Stimulated activated memory B cell treated with anti-CD40 and anti-IgM and Interleukin-4, amounts not matched to agents 10 μg/mL and 1 μg/mL and 100 μg/mL, for 72 hours (primary cell): Measurements from ENCODE around the gene CBR3.

Source experiments
- ATAC-seq: fragments of 150-1000 bp; cut with Tn5 transposase; 2 replicates; pipeline ENCODE4 v1.10.0; 2021
- H3K27ac Mint-ChIP-seq: one replicate; pipeline ENCODE4 v1.8.0; 2022; ENCODE audit warnings: mild to moderate bottlenecking, mixed read lengths
- H3K27me3 Mint-ChIP-seq: one replicate; pipeline ENCODE4 v1.8.0; 2022; ENCODE audit warnings: mixed read lengths
- H3K36me3 Mint-ChIP-seq: one replicate; pipeline ENCODE4 v1.8.0; 2022; ENCODE audit warnings: mixed read lengths
- H3K4me1 Mint-ChIP-seq: one replicate; pipeline ENCODE4 v1.8.0; 2022; ENCODE audit warnings: mixed read lengths
- H3K4me3 Mint-ChIP-seq: one replicate; pipeline ENCODE4 v1.8.0; 2022; ENCODE audit warnings: mild to moderate bottlenecking, moderate library complexity, mixed read lengths
- H3K9me3 Mint-ChIP-seq: one replicate; pipeline ENCODE4 v1.8.0; 2022; ENCODE audit warnings: mixed read lengths

CBR3 gene

GRCh38 chr21:36159356-36159921 lies 24.6 kb downstream of the CBR3 start:
- no peak overlapping the region for H3K27ac Mint-ChIP-seq
- H3K4me3 Mint-ChIP-seq: no peak overlapping the region
- H3K9me3 Mint-ChIP-seq: no peaks in the 10 kb centered on the region
- H3K4me1 Mint-ChIP-seq: peaks cover 43% of the 10 kb centered on the region
- no peak for ATAC-seq
- H3K36me3 Mint-ChIP-seq: peaks cover 24% of the 10 kb centered on the region
- no peaks in the 10 kb centered on the region for H3K27me3 Mint-ChIP-seq

DNA sequence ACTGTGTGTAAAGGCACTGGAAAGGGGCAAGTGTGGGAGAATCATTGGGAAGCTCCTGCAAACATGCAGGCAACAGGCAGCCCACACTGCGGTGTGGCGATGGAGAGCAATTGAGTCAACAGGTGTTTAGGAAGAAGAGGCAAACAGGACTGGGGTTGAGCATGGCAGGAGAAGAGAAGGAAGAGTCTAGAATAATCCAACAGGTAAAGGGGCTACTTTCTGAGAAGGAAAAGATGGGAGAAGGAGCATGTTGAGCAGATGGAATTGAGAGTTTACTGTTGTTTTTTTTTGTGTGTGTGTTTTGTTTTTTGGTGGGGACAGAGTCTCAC lies 25.9 kb downstream of the CBR3 start:
- H3K9me3 Mint-ChIP-seq: no peaks in the 10 kb centered on the region
- peaks cover 24% of the 10 kb centered on the region for H3K36me3 Mint-ChIP-seq
- no peak overlapping the region for H3K27ac Mint-ChIP-seq
- no peak overlapping the region for H3K4me3 Mint-ChIP-seq
- no peaks in the 10 kb centered on the region for H3K27me3 Mint-ChIP-seq
- ATAC-seq: no peak
- H3K4me1 Mint-ChIP-seq: peaks cover 35% of the 10 kb centered on the region

DNA sequence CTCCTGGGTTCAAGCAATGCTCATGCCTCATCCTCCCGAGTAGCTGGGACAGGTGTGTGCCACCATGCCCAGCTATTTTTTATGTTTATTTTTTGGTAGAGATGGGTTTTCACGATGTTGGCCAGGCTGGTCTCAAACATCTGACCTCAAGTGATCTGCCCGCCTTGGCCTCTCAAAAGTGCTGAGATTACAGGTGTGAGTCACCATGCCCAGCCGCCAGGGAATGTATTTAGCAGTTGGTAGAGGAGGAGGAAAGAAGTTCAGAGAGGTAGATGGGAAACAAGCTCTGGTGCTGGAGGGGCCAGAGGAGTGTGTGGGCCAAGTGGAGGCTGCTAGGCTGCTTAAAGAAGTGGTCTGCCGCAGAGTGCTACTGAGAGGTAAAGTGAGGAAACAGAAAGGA lies 27.8 kb downstream of the CBR3 start:
- no peak overlapping the region for H3K27ac Mint-ChIP-seq

DNA sequence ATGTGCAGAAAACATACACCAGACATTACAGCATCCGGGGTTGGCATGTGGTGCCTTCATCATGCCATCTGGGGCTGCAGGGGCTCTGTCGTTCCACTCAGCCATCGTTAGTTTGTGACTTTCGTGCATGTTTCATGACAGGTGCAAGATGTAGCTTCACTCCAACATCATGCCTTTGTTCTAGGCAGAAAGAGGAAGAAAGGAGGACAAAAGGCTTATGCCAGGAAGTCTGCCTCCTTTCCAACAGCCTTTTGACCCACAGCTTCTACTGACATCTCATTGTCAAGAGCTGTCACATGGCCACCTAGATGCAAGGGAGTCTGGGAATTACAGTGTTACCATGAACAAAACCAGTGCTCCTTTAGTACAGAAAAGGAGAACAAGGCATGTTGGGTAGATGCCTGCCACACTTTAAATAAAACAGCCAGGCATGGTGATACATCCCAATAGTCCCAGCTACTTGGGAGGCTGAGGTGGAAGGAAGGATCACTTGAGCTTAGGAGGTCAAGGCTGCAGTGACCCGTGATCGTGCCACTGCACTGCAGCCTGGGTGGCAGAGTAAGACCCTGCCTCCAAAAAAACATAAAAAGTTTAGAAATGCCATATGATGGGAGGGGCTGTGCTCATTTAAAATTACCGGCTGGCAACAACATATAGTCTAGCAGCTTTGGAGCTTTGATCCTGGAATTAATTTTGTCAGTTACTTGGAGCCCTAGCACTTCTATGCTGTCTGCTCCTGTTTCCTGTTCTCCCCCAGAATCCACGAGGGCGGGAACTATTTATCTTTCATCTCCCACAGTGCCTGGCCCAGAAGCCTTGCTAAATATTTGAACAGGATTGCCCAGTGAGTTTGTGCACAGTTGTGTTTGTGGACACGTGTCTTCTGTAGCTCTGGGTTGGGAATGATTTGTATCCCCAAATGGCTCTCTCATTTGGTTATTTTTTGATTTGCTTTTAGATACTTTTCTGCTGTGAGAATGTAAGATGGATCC lies 29.2 kb downstream of the CBR3 start:
- H3K4me3 Mint-ChIP-seq: no peak overlapping the region
- no peak overlapping the region for H3K27ac Mint-ChIP-seq
- peaks cover 45% of the 10 kb centered on the region for H3K36me3 Mint-ChIP-seq
- H3K27me3 Mint-ChIP-seq: no peaks in the 10 kb centered on the region
- ATAC-seq: no peak
- H3K9me3 Mint-ChIP-seq: no peaks in the 10 kb centered on the region
- H3K4me1 Mint-ChIP-seq: peaks cover 29% of the 10 kb centered on the region

More for the DNA sequence above, 27.8 kb downstream of the CBR3 start:
- peaks cover 34% of the 10 kb centered on the region for H3K4me1 Mint-ChIP-seq
- ATAC-seq: no peak
- H3K9me3 Mint-ChIP-seq: no peaks in the 10 kb centered on the region
- no peaks in the 10 kb centered on the region for H3K27me3 Mint-ChIP-seq
- no peak overlapping the region for H3K4me3 Mint-ChIP-seq
- H3K36me3 Mint-ChIP-seq: peaks cover 38% of the 10 kb centered on the region

DNA sequence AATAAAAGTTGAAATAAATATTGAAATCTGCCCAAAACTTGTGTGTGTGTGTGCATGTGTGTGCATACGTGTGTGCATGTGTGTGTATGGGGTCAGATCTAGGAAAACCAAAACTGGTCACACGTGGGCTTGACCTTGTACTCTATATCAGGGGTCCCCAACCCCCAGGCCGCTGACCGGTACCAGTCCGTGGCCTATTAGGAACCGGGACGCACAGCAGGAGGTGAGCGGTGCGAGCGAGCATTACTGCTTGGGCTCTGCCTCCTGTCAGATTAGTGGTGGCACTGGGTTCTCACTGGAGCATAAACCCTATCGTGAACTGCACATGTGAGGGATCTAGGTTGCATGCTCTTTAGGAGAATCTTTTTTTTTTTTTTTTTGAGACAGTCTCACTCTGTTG lies 30.5 kb downstream of the CBR3 start:
- ATAC-seq: no peak
- Mint-ChIP-seq H3K9me3 (no peaks in the 10 kb centered on the region), H3K27me3 (no peaks in the 10 kb centered on the region), H3K4me3 (no peak overlapping the region), H3K27ac (no peak overlapping the region), H3K4me1 (peaks cover 29% of the 10 kb centered on the region), H3K36me3 (peaks cover 50% of the 10 kb centered on the region)

- Mint-ChIP-seq H3K9me3 (no peaks in the 10 kb centered on the region), H3K36me3 (peaks cover 47% of the 10 kb centered on the region), H3K27ac (no peak overlapping the region), H3K27me3 (no peaks in the 10 kb centered on the region), H3K4me3 (no peak overlapping the region), H3K4me1 (peaks cover 24% of the 10 kb centered on the region)
- ATAC-seq: no peak
Observed at GRCh38 chr21:36166705-36167104, 31.8 kb downstream of the CBR3 start.

- Mint-ChIP-seq H3K36me3 (peaks cover 46% of the 10 kb centered on the region), H3K4me3 (no peak overlapping the region), H3K9me3 (no peaks in the 10 kb centered on the region), H3K27ac (no peak overlapping the region), H3K4me1 (peaks cover 26% of the 10 kb centered on the region), H3K27me3 (no peaks in the 10 kb centered on the region)
- no peak for ATAC-seq
Observed at GRCh38 chr21:36167541-36167940, 32.7 kb downstream of the CBR3 start.

DNA sequence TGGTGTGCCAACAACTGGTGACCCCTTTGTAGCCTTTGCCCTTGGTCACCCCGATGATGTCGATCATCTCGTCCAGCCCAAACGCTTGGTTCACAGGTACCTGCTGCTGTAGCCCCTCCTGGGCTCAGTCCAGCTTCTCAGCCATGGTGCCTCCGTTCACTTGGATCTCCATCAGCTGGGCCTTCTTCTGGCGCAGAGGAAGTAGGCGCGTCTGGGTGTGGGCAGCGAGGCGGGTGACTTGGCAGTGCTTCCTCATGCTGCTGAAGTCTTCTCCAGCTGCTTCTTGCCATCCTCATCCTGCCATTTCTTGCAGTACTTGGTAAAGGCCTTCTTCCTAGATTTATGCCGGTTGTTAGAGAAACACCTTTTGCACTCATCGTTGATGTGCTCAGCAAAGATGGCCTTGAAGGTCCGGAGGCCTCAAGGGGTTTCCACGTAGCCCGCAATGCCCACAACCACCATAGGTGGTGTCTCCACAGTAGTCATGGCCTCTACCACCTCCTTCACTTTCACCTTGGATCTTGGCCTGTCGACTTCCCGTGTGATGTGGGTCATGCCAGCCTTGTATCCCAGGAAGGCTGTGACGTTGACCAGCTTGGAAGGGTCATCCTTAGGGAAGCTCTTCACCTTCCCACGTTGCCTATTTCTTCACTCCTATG lies 34.7 kb downstream of the CBR3 start:
- no peaks in the 10 kb centered on the region for H3K9me3 Mint-ChIP-seq
- no peak for ATAC-seq
- H3K4me3 Mint-ChIP-seq: no peak overlapping the region
- H3K27me3 Mint-ChIP-seq: no peaks in the 10 kb centered on the region
- no peak overlapping the region for H3K27ac Mint-ChIP-seq
- H3K36me3 Mint-ChIP-seq: peaks cover 44% of the 10 kb centered on the region
- H3K4me1 Mint-ChIP-seq: peaks cover 13% of the 10 kb centered on the region

DNA sequence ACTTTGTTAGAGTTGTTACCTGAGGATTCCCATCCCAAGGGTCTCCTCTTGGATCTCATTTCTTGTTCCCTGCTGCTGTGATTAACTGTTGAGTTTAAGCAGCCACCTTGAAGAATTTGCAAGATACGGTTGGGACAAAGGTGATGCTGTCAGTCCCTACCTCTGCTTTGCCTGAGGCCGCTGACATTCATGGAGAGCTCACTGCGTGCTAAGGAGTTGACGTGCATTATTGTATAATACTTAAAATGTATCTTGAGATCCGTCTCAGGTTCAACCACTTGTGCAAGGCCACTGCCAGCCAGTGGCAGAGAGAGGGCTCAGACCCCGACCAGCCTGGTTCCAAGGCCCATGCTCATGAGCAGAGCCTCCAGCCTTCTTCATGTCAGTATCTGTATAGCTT lies 35.9 kb downstream of the CBR3 start:
- H3K4me3 Mint-ChIP-seq: no peak overlapping the region
- ATAC-seq: no peak
- H3K36me3 Mint-ChIP-seq: peaks cover 56% of the 10 kb centered on the region
- no peaks in the 10 kb centered on the region for H3K27me3 Mint-ChIP-seq
- peaks cover 19% of the 10 kb centered on the region for H3K4me1 Mint-ChIP-seq
- no peak overlapping the region for H3K27ac Mint-ChIP-seq
- H3K9me3 Mint-ChIP-seq: no peaks in the 10 kb centered on the region

GRCh38 chr21:36171336-36171735 lies 36.5 kb downstream of the CBR3 start:
- no peaks in the 10 kb centered on the region for H3K27me3 Mint-ChIP-seq
- H3K27ac Mint-ChIP-seq: peak overlapping the region; percentile 37
- H3K36me3 Mint-ChIP-seq: peaks cover 56% of the 10 kb centered on the region

DNA sequence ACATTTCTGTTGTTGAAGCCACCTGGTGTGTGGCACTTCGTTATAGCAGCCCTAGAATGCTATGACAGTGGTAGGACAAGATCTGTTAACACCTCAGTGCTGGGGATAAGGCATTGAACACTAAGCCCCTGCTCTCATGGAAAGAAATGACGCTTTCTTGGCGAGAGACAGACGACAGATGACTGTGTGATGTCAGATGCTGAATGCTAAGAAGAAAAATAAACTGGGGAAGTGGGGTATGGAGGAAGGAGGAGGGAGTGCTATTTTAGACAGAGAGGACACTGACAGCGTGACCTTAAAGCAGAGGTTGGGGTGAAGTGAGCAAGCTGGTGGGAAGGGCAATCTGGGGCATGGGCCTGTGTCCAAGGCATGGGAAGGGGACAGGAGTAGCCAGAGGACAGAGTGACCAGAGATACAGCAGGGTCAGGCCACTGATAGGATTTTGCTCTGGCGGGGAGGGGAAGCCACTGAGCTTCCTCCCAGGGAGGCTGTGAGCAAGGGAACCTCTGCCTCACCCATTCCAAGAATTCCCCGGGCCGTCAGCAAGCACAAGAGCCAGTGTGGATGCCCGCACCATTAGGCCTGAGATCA lies 37.0 kb downstream of the CBR3 start:
- no peaks in the 10 kb centered on the region for H3K27me3 Mint-ChIP-seq
- no peak for ATAC-seq
- peaks cover 20% of the 10 kb centered on the region for H3K4me1 Mint-ChIP-seq
- peaks cover 51% of the 10 kb centered on the region for H3K36me3 Mint-ChIP-seq
- peak overlapping the region; percentile 37 for H3K27ac Mint-ChIP-seq
- no peak overlapping the region for H3K4me3 Mint-ChIP-seq
- no peaks in the 10 kb centered on the region for H3K9me3 Mint-ChIP-seq

More at GRCh38 chr21:36171336-36171735, 36.5 kb downstream of the CBR3 start:
- no peak for ATAC-seq
- H3K4me1 Mint-ChIP-seq: peaks cover 20% of the 10 kb centered on the region
- H3K9me3 Mint-ChIP-seq: no peaks in the 10 kb centered on the region
- H3K4me3 Mint-ChIP-seq: no peak overlapping the region

- no peak for ATAC-seq
- Mint-ChIP-seq H3K4me1 (peaks cover 22% of the 10 kb centered on the region), H3K27me3 (no peaks in the 10 kb centered on the region), H3K27ac (peak overlapping the region; percentile 48), H3K36me3 (peaks cover 44% of the 10 kb centered on the region), H3K4me3 (no peak overlapping the region), H3K9me3 (no peaks in the 10 kb centered on the region)
Observed at GRCh38 chr21:36174780-36175179, 39.9 kb downstream of the CBR3 start.

GRCh38 chr21:36175771-36176565 lies 41.1 kb downstream of the CBR3 start:
- no peaks in the 10 kb centered on the region for H3K27me3 Mint-ChIP-seq
- peaks cover 20% of the 10 kb centered on the region for H3K4me1 Mint-ChIP-seq
- ATAC-seq: no peak
- H3K36me3 Mint-ChIP-seq: peaks cover 41% of the 10 kb centered on the region
- no peak overlapping the region for H3K4me3 Mint-ChIP-seq
- peak overlapping the region; percentile 48 for H3K27ac Mint-ChIP-seq
- no peaks in the 10 kb centered on the region for H3K9me3 Mint-ChIP-seq

DNA sequence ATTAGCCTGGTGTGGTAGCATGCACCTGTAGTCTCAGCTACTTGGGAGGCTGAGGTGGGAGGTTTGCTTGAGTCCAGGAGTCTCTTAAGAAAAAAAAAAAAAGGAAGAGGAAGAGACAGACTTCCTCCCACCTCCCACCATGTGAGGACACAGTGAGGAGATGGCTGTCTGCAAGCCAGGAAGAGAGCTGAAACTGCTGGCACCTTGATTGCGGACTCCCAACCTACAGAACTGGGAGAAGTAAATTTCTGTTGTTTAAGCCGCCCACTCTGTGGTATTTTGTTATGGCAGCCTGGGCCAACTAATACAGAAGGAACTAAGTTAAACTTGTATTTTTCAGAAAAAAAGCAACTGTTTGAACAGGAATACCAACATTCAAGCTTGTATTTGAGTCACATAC lies 43.5 kb downstream of the CBR3 start:
- Mint-ChIP-seq H3K36me3 (peaks cover 35% of the 10 kb centered on the region), H3K4me3 (no peak overlapping the region), H3K4me1 (peaks cover 37% of the 10 kb centered on the region), H3K9me3 (no peaks in the 10 kb centered on the region), H3K27me3 (no peaks in the 10 kb centered on the region), H3K27ac (no peak overlapping the region)
- no peak for ATAC-seq

DNA sequence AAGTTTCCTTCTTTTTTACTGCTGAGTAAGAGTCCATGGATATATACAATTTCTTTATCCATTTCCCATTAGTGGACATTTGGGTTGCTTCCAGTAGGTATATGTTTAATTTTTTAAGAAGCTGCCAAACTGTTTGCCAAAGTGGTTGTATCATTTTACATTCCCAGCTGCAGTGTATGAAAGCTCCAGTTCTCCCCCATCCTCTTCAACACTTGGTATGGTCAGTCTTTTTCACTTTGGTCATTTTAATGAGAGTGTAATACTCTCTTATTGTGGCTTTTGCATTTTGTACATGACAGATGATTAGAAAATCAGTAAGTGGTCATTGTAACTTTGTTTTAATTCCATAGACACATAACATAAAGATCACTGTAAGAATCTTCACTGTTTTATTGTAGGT lies 44.3 kb downstream of the CBR3 start:
- ATAC-seq: no peak
- Mint-ChIP-seq H3K36me3 (peaks cover 35% of the 10 kb centered on the region), H3K27ac (no peak overlapping the region), H3K4me3 (no peak overlapping the region), H3K27me3 (no peaks in the 10 kb centered on the region), H3K4me1 (peaks cover 41% of the 10 kb centered on the region), H3K9me3 (no peaks in the 10 kb centered on the region)
